Neural crest cell (in vitro differentiated cells): Measurements from ENCODE around the gene TSPAN15. TPM values are rescaled to one million over a fixed set of nuclear protein-coding genes. Genes with fewer than 3 reads are reported as not detected.

Experiments used
- DNase-seq: peaks from one replicate; pipeline ENCODE4 v3.0.0; 2021; ENCODE audit warnings: low read depth, mixed read lengths, low spot score
- H3K27ac Mint-ChIP-seq: one replicate; pipeline ENCODE4 v1.8.0; 2021; ENCODE audit warnings: mild to moderate bottlenecking, mixed read lengths; ENCODE audit not compliant: unreplicated experiment
- H3K27me3 Mint-ChIP-seq: 2 replicates; pipeline ENCODE4 v1.8.0; 2021; ENCODE audit warnings: low read depth, mild to moderate bottlenecking, mixed read lengths
- H3K36me3 Mint-ChIP-seq: 2 replicates; pipeline ENCODE4 v1.8.0; 2021; ENCODE audit warnings: low read depth, mild to moderate bottlenecking, mixed read lengths
- H3K4me1 Mint-ChIP-seq: 2 replicates; pipeline ENCODE4 v1.8.0; 2021; ENCODE audit warnings: mixed read lengths
- H3K4me3 Mint-ChIP-seq: one replicate; pipeline ENCODE4 v1.8.0; 2021; ENCODE audit warnings: mild to moderate bottlenecking, mixed read lengths
- H3K9me3 Mint-ChIP-seq: 2 replicates; pipeline ENCODE4 v1.8.0; 2021; ENCODE audit warnings: mixed read lengths
- total RNA-seq: library from RNA; stranded (reverse); gene quantifications from 2 replicates; pipeline ENCODE4 v1.2.1, GENCODE V29; 2021
- TF ChIP-seq, protein P1 (sequence below): fragments of 200-600 bp; sonication (generic); conservative IDR thresholded peaks from 2 replicates; pipeline ENCODE4 v1.5.0; 2021; ENCODE audit warnings: antibody characterized with exemption, mild to moderate bottlenecking

The TSPAN15 gene
- total RNA-seq, 1 donor from 2014 or later, result 12.3 TPM

DNA sequence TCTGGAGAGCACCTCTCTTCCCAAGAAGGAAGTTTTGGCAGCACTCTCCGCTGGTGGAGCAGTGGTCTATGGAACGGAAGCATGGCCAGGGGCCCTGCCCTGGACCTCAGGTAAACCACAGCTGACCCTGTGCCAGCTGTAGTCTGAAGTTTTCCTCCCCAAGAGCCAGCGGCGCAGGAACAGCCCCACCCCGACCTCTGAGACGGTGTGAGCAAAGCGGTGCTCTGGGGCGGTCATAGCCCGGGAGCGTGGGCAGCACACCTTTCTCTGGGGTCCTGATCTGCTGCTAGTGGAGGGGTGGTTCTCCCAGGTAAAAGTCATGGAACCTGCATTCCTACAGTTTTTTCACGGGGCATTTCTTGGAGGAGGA is 52.6 kb downstream of the TSPAN15 start:
- Mint-ChIP-seq H3K4me1 (peaks cover 9% of the 10 kb centered on the region), H3K4me3 (no peak overlapping the region), H3K27me3 (peaks cover 8% of the 10 kb centered on the region), H3K36me3 (no peaks in the 10 kb centered on the region), H3K9me3 (no peaks in the 10 kb centered on the region), H3K27ac (no peak overlapping the region)
- TF ChIP-seq, protein P1, sequence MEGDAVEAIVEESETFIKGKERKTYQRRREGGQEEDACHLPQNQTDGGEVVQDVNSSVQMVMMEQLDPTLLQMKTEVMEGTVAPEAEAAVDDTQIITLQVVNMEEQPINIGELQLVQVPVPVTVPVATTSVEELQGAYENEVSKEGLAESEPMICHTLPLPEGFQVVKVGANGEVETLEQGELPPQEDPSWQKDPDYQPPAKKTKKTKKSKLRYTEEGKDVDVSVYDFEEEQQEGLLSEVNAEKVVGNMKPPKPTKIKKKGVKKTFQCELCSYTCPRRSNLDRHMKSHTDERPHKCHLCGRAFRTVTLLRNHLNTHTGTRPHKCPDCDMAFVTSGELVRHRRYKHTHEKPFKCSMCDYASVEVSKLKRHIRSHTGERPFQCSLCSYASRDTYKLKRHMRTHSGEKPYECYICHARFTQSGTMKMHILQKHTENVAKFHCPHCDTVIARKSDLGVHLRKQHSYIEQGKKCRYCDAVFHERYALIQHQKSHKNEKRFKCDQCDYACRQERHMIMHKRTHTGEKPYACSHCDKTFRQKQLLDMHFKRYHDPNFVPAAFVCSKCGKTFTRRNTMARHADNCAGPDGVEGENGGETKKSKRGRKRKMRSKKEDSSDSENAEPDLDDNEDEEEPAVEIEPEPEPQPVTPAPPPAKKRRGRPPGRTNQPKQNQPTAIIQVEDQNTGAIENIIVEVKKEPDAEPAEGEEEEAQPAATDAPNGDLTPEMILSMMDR, result no peak
- no peak for DNase-seq

DNA sequence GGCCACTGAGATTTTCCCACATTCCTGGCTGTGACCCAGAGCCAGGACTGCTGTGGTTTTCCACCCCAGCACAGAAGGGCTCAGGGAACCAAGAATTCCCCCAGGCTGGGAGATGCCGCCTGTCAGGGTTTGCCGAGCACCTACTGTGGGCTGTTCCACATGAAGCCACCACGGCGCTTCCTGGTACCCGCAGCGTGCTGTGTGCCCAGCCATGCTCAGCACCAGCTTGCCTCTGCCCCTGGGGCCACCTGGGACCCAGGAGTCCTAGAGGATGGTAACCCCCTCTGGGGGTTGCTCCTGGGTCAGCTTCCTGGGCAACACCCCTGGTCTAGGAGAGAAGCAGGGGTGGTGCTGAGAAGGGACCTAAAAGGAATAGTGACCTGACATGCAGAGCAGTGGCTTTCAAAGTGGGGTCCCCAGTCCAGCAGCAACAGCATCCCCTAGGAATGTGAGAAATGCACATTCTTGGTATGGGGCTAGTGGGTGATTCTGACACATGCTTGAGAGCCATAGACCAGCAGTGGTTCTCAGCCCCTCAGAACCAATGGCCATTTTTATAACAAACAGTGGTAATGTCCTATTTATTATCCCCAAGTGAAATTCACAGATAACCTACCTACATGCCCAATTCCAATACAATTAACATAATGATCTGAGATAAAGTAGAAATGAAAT is 53.4 kb downstream of the TSPAN15 start:
- no peak for DNase-seq

DNA sequence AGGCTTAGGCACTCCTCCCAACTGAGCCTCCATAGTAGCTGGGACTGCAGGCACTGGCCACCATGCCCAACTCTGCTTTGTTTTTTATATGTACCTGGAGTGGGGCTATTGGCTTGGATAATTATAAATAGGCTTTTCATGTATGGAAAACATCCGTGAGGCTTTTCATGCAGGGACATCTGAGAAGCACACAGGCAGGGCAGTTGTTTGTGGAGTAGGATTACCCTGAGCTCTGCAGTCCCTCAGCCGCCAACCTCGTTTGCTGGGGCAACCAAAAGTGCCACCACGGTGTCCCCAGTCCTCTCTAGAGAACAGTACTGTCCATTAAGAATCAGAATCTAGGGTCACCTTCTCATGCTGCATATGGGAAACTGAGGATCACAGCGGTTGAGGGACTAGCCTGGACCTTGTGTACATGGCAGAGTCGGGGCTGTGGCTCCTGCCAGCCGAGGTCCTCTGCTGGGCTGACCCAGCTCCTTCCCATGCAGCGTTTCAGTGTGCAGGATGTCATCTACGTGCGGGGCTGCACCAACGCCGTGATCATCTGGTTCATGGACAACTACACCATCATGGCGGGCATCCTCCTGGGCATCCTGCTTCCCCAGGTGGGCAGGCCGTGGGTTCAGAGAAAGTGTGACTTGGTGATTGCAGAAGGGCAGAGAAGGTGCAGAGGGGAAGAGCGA is 54.5 kb downstream of the TSPAN15 start:
- Mint-ChIP-seq H3K36me3 (no peaks in the 10 kb centered on the region), H3K27ac (peak overlapping the region; percentile 72), H3K9me3 (no peaks in the 10 kb centered on the region), H3K4me3 (no peak overlapping the region), H3K4me1 (peaks cover 9% of the 10 kb centered on the region), H3K27me3 (peaks cover 25% of the 10 kb centered on the region)
- TF ChIP-seq, protein P1, result no peak
- no peak for DNase-seq

More for the DNA sequence above, 53.4 kb downstream of the TSPAN15 start:
- H3K9me3 Mint-ChIP-seq, result no peaks in the 10 kb centered on the region
- no peak overlapping the region for H3K4me3 Mint-ChIP-seq
- TF ChIP-seq, protein P1, result no peak
- peaks cover 9% of the 10 kb centered on the region for H3K4me1 Mint-ChIP-seq
- H3K36me3 Mint-ChIP-seq, result no peaks in the 10 kb centered on the region
- H3K27ac Mint-ChIP-seq, result no peak overlapping the region
- peaks cover 14% of the 10 kb centered on the region for H3K27me3 Mint-ChIP-seq

DNA sequence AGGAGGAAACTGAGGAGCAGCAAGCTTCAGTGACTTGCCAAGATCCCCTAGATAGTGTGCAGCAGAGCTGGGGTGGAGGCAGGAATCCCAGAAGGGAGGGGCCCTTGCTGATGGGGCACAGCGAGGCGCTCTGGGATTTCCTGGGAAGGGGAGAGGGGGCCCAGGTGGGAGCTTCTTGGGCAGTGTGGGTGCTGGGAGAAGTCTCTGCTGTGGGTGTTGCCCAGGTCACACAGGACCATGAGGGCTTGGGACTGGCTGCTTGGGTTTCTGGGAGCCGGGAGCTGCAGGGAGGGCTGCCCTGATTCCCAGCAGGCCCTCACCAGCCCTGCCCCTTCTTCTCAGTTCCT is 55.2 kb downstream of the TSPAN15 start:
- no peak for DNase-seq
- H3K36me3 Mint-ChIP-seq, result no peaks in the 10 kb centered on the region
- TF ChIP-seq, protein P1, result no peak

DNA sequence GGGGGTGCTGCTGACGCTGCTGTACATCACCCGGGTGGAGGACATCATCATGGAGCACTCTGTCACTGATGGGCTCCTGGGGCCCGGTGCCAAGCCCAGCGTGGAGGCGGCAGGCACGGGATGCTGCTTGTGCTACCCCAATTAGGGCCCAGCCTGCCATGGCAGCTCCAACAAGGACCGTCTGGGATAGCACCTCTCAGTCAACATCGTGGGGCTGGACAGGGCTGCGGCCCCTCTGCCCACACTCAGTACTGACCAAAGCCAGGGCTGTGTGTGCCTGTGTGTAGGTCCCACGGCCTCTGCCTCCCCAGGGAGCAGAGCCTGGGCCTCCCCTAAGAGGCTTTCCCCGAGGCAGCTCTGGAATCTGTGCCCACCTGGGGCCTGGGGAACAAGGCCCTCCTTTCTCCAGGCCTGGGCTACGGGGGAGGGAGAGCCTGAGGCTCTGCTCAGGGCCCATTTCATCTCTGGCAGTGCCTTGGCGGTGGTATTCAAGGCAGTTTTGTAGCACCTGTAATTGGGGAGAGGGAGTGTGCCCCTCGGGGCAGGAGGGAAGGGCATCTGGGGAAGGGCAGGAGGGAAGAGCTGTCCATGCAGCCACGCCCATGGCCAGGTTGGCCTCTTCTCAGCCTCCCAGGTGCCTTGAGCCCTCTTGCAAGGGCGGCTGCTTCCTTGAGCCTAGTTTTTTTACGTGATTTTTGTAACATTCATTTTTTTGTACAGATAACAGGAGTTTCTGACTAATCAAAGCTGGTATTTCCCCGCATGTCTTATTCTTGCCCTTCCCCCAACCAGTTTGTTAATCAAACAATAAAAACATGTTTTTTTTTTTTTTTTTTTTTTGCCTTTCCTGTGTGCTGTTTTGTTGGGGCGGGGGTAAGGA is 55.8 kb downstream of the TSPAN15 start:
- Mint-ChIP-seq H3K27ac (no peak overlapping the region), H3K27me3 (peaks cover 38% of the 10 kb centered on the region), H3K36me3 (no peaks in the 10 kb centered on the region), H3K4me3 (peak overlapping the region; percentile 34), H3K9me3 (no peaks in the 10 kb centered on the region), H3K4me1 (peaks cover 9% of the 10 kb centered on the region)
- TF ChIP-seq, protein P1, result no peak
- no peak for DNase-seq

More for the DNA sequence above, 55.2 kb downstream of the TSPAN15 start:
- no peak overlapping the region for H3K4me3 Mint-ChIP-seq
- H3K9me3 Mint-ChIP-seq, result no peaks in the 10 kb centered on the region
- peaks cover 9% of the 10 kb centered on the region for H3K4me1 Mint-ChIP-seq
- peak overlapping the region; percentile 72 for H3K27ac Mint-ChIP-seq
- peaks cover 31% of the 10 kb centered on the region for H3K27me3 Mint-ChIP-seq
